NCI-H2196 (cell line): ENCODE data around the gene KCNS3.

Experiments used
- DNase-seq: peaks from one replicate; lab custom pipeline; 2025; ENCODE audit not compliant: unreplicated experiment; lab: John Stamatoyannopoulos, UW

KCNS3 gene

GRCh38 chr2:17876590-17876989 lies 1.9 kb upstream of the KCNS3 start:
- DNase-seq: no peak

GRCh38 chr2:17877811-17878280 lies 621 bp upstream of the KCNS3 start:
- no peak for DNase-seq

GRCh38 chr2:17879137-17879912 lies 858 bp downstream of the KCNS3 start:
- DNase-seq: peak; percentile 71

GRCh38 chr2:17879913-17880274 lies 1.4 kb downstream of the KCNS3 start:
- no peak for DNase-seq

GRCh38 chr2:17892770-17893534 lies 14.5 kb downstream of the KCNS3 start:
- no peak for DNase-seq

- no peak for DNase-seq
These were observed 15.5 kb downstream of the KCNS3 start for GRCh38 chr2:17894005-17894404.

- no peak for DNase-seq
These were observed 16.1 kb downstream of the KCNS3 start for GRCh38 chr2:17894556-17894955.

GRCh38 chr2:17899871-17900270 lies 21.4 kb downstream of the KCNS3 start:
- no peak for DNase-seq

GRCh38 chr2:17901246-17901645 lies 22.8 kb downstream of the KCNS3 start:
- peak; percentile 83 for DNase-seq

- no peak for DNase-seq
These were observed 32.5 kb downstream of the KCNS3 start for GRCh38 chr2:17910980-17911379.

GRCh38 chr2:17911491-17912260 lies 33.2 kb downstream of the KCNS3 start:
- DNase-seq: no peak

GRCh38 chr2:17912266-17912691 lies 33.8 kb downstream of the KCNS3 start:
- no peak for DNase-seq

GRCh38 chr2:17915099-17915498 lies 36.6 kb downstream of the KCNS3 start:
- DNase-seq: no peak

- DNase-seq: no peak
These were observed 37.5 kb downstream of the KCNS3 start for GRCh38 chr2:17915811-17916518.

- no peak for DNase-seq
These were observed 38.1 kb downstream of the KCNS3 start for GRCh38 chr2:17916584-17916983.

- DNase-seq: no peak
These were observed 40.3 kb downstream of the KCNS3 start for GRCh38 chr2:17918789-17919188.

GRCh38 chr2:17930773-17931172 lies 52.3 kb downstream of the KCNS3 start:
- DNase-seq: no peak

- no peak for DNase-seq
These were observed 54.8 kb downstream of the KCNS3 start for GRCh38 chr2:17933256-17933655.

- DNase-seq: no peak
These were observed 56.3 kb downstream of the KCNS3 start for GRCh38 chr2:17934721-17935120.

- DNase-seq: no peak
These were observed 56.9 kb downstream of the KCNS3 start for GRCh38 chr2:17935242-17935885.
